ENCODE data around the gene LANCL3. TPM values are rescaled to one million over a fixed set of nuclear protein-coding genes. Genes with fewer than 3 reads are reported as not detected.
"Not testable (repeated sequence)": the region's sequence is repeated elsewhere in the genome, so short reads cannot be mapped to it uniquely, and the experiment has no call there.

The LANCL3 gene
- total RNA-seq, 4 donors from 2014 or later, result 0.02 to 0.25 (median 0.16) TPM; not detected in 1

DNA sequence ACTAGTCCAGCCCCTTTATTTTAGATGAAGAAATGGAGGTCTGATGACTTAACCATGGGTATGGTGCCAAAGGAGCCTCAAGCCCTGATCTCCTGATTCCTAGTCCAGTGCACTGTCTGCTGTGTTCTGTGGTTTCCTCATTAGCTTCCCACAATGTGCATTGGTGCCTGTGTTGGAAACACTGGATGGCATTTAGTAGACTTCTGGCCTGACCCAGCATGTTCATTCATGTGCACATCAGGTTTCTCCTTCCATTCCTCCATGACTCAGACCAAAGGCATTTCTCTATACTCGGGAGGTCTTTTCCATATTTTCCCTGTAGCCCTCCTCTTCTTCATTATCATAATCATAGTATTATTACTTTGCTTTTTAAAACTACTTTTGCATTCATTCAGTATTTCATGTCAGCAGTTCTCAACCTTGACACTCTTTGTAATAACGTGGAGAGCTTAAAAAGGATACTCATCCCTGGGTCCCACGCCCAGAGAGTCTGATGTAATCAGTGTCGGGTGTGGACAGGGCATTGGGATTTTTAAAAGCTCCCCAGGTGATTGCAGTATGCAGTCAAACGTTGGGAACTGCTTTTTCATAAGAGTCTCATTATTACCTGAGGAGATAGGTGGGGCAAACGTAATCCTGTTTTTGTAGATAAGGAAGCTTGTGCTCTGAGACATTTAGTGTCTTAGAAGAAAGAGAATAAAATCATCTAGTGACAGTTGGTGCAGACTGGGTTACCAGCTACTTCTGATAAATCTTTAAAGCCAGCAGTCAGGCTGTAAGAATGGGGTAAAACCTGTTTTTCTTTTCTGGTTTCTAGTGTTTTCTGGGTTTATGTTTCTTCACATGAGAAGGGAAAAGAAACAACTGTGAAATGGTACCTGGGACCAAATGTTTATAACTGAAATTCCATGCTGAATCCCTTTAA lies 73.2 kb downstream of the LANCL3 start:
- no peak for ATAC-seq
- in situ Hi-C loops (cut with MboI; ENCODE audit: low sequenced_read_pairs in 4 of 4), result no loop called here

DNA sequence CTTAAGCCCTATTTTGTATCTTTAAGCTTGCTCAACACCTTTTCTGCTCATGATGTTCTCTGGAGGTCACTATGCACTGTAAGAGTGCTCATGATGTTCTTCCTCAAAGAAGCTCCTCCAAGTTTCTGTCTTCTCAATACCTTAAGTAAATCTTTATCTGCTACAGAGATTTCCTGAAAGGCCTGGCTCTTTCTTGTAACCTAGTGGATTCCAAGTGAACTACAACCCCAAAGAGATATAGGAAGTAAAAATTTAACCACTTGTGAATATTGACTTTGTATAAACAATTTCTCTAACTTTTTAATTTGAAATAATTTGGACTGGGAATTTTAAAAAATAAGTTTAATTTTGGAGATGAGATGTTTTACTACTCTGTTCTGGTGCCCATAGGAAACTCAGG lies 74.8 kb downstream of the LANCL3 start:
- no peak overlapping the region for H3K27ac ChIP-seq
- no peak for TF ChIP-seq CTCF (IDR thresholded peaks at IDR 0.05 in 4 of 5, conservative IDR thresholded peaks at IDR 0.05 in 1 of 5)
- no peak for TF ChIP-seq POLR2A (IDR thresholded peaks at IDR 0.05)
- ATAC-seq (no peak), DNase-seq (no peak)
- no peak overlapping the region for H3K4me3 ChIP-seq
- no peaks in the 10 kb centered on the region for H3K27me3 ChIP-seq
- no peaks in the 10 kb centered on the region for H3K9me3 ChIP-seq
- intact Hi-C loops (cut with DNase I; ENCODE audit: low total_unique reads) (no loop called here), in situ Hi-C loops (cut with MboI; ENCODE audit: low sequenced_read_pairs in 4 of 4) (no loop called here)
- H3K4me1 ChIP-seq, result no peaks in the 10 kb centered on the region
- H3K36me3 ChIP-seq, result no peaks in the 10 kb centered on the region

More for the DNA sequence above, 73.2 kb downstream of the LANCL3 start:
- Histone ChIP-seq H3K36me3 (no peaks in the 10 kb centered on the region), H3K27me3 (no peaks in the 10 kb centered on the region), H3K9me3 (no peaks in the 10 kb centered on the region), H3K27ac (no peak overlapping the region), H3K4me3 (no peak overlapping the region), H3K4me1 (no peaks in the 10 kb centered on the region)
- intact Hi-C loops (cut with DNase I; ENCODE audit: low total_unique reads), result no loop called here
- DNase-seq, result no peak
- TF ChIP-seq CTCF (IDR thresholded peaks at IDR 0.05 in 4 of 5, conservative IDR thresholded peaks at IDR 0.05 in 1 of 5) (no peak), POLR2A (IDR thresholded peaks at IDR 0.05) (no peak)

GRCh38 chrX:37650879-37651278 lies 79.4 kb downstream of the LANCL3 start:
- in situ Hi-C loops (cut with MboI; ENCODE audit: low sequenced_read_pairs in 4 of 4); H3K9me3 ChIP-seq; intact Hi-C loops (cut with DNase I; ENCODE audit: low total_unique reads); H3K27me3 ChIP-seq; ATAC-seq; H3K36me3 ChIP-seq; DNase-seq; H3K4me3 ChIP-seq; H3K27ac ChIP-seq; H3K4me1 ChIP-seq: not testable (repeated sequence)

GRCh38 chrX:37651921-37652452 lies 80.5 kb downstream of the LANCL3 start:
- intact Hi-C loops (cut with DNase I; ENCODE audit: low total_unique reads), result no loop called here
- Histone ChIP-seq H3K4me3 (no peak overlapping the region), H3K27ac (no peak overlapping the region), H3K4me1 (no peaks in the 10 kb centered on the region), H3K9me3 (no peaks in the 10 kb centered on the region), H3K27me3 (no peaks in the 10 kb centered on the region), H3K36me3 (no peaks in the 10 kb centered on the region)
- DNase-seq (no peak), ATAC-seq (no peak)
- in situ Hi-C loops (cut with MboI; ENCODE audit: low sequenced_read_pairs in 4 of 4), result no loop called here
- TF ChIP-seq POLR2A (IDR thresholded peaks at IDR 0.05), result no peak
- no peak for TF ChIP-seq CTCF (IDR thresholded peaks at IDR 0.05 in 4 of 5, conservative IDR thresholded peaks at IDR 0.05 in 1 of 5)

DNA sequence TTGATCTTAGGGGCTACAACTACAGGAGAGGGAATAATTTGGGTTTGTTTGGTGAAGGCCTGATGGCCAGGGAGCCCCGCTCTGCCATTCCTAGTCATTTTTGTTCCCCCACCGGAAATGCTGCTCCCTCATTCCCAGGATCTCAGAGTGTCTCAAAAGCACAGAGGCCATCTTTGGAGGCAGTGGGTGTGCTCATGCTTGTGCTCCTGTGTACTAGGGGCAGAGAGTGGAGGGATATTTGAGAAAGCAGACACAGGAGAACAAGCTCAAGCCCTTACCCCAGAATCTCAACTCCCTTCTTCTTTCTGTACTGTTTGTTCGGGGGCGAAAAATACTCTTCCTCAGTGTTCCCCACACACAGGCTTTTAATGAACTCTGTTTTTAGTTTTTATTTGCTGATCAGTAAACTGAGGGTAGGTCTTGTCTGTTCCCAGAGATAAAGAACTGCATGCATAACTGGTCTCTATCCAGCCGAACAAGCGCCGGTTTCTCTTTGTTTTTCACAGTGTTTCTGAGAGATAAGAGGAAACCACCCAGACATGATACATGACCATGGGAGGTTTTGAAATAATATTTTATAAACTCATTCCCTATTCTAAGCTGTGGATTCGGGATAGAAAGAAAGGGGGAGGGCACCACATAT lies 81.2 kb downstream of the LANCL3 start:
- H3K4me3 ChIP-seq, result no peak overlapping the region
- intact Hi-C loops (cut with DNase I; ENCODE audit: low total_unique reads) (no loop called here), in situ Hi-C loops (cut with MboI; ENCODE audit: low sequenced_read_pairs in 4 of 4) (no loop called here)
- no peak for ATAC-seq
- TF ChIP-seq POLR2A (IDR thresholded peaks at IDR 0.05) (no peak), CTCF (IDR thresholded peaks at IDR 0.05 in 4 of 5, conservative IDR thresholded peaks at IDR 0.05 in 1 of 5) (no peak)
- no peaks in the 10 kb centered on the region for H3K9me3 ChIP-seq
- no peaks in the 10 kb centered on the region for H3K36me3 ChIP-seq
- DNase-seq, result no peak
- no peaks in the 10 kb centered on the region for H3K27me3 ChIP-seq
- no peaks in the 10 kb centered on the region for H3K4me1 ChIP-seq
- H3K27ac ChIP-seq, result no peak overlapping the region
